ENCODE data around the gene LPIN1. TPM values are rescaled to one million over a fixed set of nuclear protein-coding genes. Genes with fewer than 3 reads are reported as not detected.
"Not testable (repeated sequence)": the region's sequence is repeated elsewhere in the genome, so short reads cannot be mapped to it uniquely, and the experiment has no call there.

Gene LPIN1
- polyA plus RNA-seq, 1 donor: 30.8 TPM

DNA sequence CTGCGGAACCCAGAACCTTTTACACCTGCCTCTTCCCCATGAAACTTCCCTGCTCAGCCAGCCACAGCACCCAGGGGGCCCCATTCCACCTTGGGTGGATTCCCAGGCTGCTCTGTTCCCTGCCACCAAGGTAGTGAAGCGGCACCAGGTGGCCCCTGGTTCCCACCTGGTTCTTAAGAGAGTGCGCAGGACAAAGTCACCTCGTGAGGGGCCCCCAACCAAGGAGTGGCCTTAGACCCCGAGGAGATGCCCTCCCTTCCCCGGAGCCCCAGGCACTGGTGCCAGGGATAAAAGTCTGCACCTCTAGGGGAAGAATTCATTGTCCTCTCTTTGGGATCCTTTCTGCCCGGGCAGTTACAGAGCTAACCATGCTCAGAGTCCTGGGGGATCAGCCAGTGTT lies 3.1 kb upstream of the LPIN1 start:
- no peak for DNase-seq

DNA sequence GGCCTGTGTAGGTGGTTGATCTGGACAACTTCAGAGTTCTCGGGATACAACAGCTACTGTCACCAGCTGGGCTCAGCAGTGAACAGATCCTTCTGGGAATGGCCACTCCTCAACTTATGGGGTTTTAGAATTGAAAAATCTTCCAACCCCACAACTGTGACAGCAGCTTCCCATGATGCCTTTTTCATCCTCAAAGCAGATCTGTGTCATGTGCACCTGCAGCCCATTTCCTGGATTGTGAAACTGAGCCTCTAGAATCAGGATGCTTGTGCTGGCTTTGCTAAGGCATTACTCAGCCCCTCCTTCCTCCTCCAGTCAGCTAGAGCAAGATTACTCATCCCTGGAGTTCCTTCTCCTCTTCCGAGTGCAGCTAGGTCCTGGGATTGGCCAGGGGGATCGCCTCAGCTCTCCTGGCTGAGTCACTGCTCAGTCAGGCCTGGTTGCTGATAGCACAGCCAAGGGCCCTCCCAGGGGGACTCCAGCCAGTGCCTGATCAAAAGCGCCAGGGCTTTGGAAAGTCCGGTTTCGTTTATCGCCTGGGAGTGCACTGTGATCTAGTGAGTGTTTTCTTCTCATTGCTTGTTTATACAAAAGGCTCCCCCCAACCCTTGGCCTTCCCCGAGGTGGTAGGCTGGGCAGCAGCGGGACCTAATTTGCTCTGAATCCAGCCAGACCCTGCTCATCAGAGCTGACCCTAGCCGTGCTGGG lies 2.4 kb upstream of the LPIN1 start:
- peak; percentile 91 for DNase-seq

GRCh38 chr2:11744631-11745394 lies 1.6 kb upstream of the LPIN1 start:
- DNase-seq: no peak

DNA sequence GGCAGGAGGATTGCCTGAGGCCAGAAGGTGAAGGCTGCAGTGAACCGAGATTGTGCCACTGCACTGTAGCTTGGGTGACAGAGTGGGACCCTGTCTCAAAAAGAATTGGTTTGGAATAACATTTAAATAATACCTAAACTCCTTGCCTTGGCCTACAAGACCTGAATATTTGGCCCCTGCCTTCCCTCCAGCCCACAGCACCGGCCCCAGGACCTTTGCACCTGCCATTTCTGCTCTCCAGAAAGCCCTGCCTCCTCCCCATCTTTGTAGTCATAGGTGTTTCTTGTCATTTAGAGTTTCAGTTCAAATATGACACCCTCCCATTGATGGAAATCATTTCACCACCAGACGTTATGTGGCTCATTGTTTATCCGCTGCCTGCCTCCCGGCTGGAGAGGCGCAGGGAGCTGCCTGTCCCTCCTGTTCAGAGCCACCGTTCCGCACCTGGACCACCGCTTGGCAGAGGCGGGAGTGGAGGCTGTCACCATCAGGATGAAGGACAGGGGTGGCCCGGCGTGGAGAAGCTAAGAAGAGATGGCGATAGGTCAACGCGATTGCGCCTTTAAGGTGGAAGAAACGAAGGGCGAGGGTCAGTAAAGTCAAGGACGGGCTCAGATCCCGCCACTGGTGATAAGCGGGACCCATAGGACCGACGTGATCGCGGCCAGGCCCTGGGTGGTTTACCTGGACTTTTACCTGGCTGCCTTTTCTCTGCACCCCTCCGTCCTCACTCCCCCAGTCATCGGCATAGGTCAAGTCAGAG lies 638 bp upstream of the LPIN1 start:
- DNase-seq: no peak

DNA sequence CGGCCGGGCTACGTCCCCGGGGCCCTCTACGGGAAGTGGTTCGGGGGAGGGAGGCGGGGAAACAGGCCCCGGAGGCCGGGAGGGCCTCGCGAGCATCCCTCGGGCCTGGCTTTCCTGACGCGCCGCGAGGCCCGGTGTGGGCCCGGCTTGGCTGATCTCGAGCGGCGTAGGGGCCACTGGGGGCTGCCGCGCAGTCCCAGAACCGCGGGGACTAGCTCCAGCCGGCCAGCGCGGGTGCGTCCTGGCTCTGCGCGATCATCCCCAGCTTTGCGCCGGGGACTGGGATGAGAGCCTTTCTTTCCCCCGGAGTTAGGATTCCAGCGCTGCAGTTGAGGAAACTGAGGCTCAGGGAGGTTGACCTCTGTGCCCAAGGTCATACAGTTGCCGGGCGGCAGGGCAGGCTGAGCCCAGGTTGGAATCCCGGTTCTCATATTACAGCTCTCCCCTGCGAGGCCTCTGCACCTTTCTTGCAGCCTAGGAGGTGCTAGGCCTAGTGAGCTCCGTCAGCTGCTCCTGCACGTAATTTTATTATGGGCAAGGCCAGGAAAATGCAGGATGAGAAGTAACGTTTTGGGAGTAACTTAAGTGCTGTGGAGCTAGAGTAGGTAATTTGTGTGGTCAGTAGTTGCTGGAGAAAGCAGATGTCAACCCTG lies 501 bp downstream of the LPIN1 start:
- no peak for DNase-seq

DNA sequence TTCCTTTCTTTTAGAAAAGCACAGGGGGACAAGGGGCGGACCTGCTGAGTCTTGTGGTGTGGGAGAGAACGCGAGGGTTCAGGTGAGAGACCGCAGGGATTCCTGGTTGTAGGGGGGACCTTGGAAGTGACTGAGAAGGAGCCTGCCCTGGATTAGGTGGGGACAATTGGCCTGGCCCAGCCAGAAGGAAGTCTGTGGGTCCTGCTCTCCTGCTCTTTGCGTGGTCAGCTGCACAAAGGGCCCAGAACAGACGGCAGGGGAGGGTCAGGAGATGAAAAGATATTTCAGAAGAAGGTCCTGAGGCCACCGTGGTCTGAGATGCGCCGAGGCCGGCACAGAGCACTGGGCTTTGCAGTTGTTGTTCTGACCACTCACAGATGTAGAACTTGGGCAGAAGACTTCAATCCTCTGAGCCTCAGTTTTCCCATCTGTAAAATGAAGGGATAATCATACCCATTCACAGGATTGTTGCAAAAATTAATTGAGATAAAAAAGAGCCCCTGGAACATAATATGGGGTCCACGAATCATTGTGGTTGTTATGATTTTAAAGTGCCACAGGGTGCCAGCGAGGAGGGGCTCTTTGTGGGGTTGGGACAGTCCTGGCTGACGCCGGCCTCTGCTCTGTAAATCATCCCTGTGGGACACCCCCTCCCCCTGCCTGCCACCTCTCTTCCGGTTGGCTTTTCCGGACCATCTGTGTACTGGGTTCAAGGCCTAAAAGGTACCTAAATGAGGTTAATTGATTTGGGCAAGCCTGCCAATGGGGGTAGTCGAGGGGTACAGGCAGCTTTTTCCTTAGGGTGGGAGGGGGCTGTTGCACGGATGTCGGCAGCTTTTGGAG lies 1.8 kb downstream of the LPIN1 start:
- DNase-seq: no peak

GRCh38 chr2:11748861-11749645 lies 2.6 kb downstream of the LPIN1 start:
- DNase-seq: no peak

GRCh38 chr2:11749646-11750349 lies 3.4 kb downstream of the LPIN1 start:
- DNase-seq: no peak

- no peak for DNase-seq
These were observed 4.0 kb downstream of the LPIN1 start for GRCh38 chr2:11750422-11750821.

DNA sequence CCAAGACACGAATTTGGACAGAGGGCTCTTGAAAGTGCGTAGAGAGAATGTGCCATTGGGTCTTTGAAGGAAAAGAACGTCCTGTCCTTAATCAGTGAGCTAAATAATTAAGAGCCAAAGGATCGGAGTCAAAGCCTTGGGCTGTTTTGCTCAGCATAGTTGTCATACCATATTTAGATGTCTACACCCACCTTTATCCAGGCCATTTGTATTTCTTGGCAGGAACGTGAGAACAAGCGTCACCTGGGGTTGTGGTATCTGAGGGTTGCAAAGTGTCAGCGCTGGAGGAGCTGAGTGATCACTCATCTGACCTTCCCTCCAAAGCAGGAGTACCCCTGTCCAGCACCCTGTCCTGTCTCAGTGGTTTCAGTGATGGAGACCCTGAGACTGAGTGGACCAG lies 4.5 kb downstream of the LPIN1 start:
- DNase-seq: no peak

- no peak for DNase-seq
These were observed 6.5 kb downstream of the LPIN1 start for GRCh38 chr2:11752906-11753305.

DNA sequence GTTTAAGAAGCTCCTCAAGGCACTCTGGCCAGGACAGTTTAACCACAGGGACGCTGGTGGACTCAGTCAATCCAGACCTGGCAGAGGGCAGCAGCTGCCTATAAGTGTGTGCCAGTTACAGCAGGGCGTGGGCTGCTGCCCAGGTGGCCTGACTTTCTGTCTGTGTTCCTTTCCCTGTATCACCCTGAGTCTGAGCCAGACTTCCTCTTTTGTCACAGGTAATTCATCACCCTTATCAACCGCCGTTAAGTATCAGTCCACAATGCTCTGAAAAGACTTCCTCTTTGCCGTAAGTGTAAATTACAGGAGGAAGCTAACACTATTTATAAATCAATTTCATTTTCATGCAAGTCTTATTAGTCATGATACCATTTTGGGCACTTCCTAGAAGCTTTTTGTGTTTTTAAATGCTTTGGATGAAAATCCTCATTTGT lies 7.0 kb downstream of the LPIN1 start:
- no peak for DNase-seq

GRCh38 chr2:11753886-11754699 lies 7.7 kb downstream of the LPIN1 start:
- no peak for DNase-seq

DNA sequence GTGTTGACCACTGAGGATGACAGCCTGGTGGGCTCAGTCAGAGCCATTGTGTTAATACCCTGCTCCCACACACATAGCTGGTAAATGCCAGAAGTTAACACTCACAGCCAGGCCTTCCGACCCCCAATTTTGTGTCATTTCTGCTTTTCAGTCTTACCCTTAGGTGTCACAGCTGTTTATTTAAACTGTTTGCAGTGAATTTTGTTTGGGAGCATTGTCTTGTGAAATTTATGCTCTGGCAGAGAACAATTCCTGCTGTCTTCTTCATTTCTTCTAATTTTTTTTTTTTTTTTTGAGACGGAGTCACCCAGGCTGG lies 8.2 kb downstream of the LPIN1 start:
- DNase-seq: no peak

- DNase-seq: peak; percentile 77
These were observed 10.7 kb downstream of the LPIN1 start for GRCh38 chr2:11757101-11757500.

GRCh38 chr2:11758187-11758586 lies 11.8 kb downstream of the LPIN1 start:
- no peak for DNase-seq

- no peak for DNase-seq
These were observed 12.2 kb downstream of the LPIN1 start for GRCh38 chr2:11758647-11759046.

GRCh38 chr2:11759182-11759975 lies 12.9 kb downstream of the LPIN1 start:
- not testable (repeated sequence) for DNase-seq

All from left kidney (tissue), 2 donors.